Measurements from ENCODE around the gene HIPK2.

Gene HIPK2

DNA sequence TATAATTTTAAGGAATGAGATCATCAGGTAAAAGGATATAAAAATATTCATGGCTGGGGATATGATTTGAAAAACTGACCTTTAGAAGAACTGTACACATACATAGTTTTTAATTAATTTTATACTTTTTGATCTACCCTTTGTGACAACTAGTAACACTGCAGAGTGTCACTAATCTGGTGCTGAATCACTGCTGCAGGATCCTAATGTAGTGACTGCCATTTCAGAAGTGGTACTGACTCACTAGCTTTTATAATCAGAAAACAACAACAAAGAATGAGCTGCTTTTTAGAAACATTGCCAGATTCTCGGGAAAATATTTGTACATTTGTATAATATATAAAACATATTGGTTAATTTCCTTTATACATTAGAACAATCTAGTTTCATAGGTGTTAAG is 110.4 kb downstream of the HIPK2 start:
- no peak for DNase-seq

DNA sequence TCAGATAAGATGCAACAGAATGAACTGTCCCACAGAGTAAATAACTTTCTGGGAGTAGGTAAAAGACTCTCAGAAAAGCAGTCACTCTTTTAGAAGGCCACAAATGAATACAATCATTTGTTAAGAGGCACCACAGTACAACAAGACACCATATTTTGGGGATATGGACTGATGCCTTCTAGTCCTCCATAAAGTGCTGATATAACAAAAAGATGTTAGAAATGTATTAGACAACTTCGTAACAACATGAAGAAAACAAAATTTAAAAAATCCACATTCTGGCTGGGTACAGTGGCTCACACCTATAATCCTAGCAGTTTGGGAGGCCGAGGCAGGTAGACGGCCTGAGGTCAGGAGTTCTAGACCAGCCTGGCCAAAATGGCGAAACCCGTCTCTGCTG is 111.3 kb downstream of the HIPK2 start:
- DNase-seq: no peak

DNA sequence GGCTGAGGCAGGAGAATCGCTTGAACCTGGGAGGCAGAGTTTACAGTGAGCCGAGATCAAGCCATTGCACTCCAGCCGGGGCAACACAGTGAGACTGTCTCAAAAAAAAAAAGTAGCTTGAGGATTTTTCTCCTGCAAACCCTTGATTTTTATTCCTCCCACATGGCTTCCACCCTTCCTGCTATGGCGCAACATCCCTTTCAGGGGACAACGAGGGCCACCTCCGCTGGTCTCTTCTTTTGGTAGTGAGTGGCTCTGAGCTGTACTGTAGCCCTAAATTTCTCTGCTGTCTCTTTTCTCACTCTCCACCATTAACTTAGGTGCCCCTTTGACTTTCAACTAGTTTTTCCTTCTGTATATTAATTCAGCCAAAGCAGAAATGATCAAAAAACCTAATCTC is 113.4 kb downstream of the HIPK2 start:
- DNase-seq: no peak

DNA sequence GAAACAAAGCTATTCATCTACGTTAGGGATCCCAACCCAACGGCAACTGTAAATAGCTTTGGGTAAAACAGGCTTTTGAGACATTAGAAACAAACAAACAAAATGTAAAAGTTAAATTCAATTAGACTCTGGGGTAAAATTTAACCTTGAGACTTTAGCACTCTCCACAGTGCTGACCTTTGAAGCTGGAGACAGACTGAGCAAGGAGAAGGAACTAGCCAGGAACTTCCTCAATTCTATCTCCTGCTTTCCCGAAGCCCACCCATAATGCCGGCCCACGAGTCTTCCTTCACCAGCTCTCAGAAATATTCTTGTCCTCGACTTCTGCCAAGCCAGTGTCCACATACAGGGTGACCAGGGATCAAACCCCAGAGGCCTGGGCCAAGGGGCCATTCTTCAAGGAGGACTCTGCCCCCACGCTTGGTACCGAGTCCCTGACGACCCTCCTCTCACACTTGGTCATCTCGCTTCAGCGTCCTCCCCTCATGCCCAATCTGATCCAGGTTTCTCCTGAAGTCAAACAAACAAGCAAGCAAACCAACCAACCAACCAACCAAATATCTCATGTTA is 114.1 kb downstream of the HIPK2 start:
- no peak for DNase-seq

DNA sequence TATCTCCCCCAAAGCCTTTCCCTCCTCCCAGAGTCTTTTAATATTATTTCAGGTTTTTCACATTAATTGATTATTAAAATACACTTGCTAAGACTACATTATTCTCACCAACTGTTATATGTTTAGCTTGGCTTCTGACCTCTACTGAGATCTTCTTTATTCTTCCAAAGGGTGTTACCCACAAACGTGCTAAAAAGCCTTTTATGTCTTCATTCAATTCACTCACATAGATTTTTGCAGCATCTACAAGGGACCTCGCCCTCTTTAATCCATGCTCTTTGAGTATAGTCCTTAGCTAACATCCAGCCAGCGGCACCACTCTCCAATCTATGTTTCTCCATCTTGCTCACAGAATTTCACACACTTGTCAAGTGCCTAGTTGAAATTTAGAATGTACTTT is 115.9 kb downstream of the HIPK2 start:
- DNase-seq: no peak

DNA sequence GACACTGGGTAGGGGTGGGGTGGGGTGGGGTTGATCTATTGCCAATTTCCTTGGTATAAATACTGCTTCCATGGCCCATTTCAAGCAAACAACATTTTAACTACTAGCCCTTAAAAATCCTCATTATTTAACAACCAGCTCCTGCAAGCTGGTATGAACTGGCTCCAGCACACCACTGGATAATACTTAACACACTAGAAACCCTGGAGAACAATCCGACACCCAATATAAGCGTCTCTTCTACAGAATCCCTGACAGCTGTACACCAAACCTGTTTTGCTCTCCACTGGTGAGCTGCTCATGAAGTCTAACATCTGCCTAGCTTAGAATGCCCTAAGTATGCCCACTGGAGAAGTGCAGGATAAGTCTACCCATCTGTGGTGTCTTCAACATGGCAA is 116.8 kb downstream of the HIPK2 start:
- DNase-seq: no peak

DNA sequence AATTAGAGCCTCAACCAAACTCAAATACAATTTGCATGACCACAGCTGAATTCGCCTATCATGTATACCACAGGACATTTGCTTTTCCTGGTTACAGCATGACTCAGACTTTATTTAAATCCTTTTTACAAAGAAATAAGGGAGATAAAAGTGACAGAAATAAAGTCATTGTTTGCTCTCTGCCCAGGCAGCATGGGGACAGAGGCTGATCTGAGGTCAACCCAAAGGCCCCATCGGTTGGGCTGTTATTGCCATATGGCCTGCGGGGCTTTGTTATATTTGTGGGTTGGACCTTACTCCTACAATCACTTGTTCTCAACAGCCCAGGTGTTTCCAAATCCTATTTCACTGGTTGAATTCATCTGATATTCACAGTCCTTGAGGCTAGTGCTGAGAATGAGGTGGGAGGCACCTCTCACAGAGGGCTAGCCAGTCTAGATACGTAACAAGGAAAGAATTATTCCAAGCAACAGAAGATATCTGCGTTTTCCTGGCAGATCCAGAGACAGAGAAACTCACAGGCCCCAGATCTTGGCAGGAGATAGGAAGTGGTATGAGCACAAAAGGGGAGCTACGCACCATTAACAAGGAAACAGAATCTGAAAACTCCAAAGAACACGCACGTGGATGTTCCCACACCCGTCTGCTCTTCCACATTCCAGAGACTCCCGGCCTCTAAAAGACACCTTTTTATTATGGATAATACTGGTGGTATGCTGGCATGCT is 117.3 kb downstream of the HIPK2 start:
- DNase-seq: no peak

DNA sequence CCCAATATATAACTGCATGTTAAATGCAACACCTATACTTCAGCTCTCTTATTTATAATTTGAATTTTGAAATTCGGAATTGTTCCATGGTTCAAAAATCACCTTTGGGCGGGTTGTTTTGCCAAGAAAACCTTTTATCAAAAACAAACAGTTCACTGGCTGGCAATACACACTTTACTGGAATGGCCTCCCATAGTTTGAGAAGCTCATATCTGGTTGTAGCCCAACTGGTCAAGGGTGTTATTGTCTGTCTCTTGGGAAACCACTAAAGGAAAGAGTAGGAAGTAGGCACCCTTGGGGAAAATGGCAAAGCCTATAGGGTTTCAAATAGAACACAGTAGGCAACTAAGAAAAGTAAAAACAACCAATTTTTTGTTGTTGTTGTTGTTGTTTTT is 117.9 kb downstream of the HIPK2 start:
- no peak for DNase-seq

DNA sequence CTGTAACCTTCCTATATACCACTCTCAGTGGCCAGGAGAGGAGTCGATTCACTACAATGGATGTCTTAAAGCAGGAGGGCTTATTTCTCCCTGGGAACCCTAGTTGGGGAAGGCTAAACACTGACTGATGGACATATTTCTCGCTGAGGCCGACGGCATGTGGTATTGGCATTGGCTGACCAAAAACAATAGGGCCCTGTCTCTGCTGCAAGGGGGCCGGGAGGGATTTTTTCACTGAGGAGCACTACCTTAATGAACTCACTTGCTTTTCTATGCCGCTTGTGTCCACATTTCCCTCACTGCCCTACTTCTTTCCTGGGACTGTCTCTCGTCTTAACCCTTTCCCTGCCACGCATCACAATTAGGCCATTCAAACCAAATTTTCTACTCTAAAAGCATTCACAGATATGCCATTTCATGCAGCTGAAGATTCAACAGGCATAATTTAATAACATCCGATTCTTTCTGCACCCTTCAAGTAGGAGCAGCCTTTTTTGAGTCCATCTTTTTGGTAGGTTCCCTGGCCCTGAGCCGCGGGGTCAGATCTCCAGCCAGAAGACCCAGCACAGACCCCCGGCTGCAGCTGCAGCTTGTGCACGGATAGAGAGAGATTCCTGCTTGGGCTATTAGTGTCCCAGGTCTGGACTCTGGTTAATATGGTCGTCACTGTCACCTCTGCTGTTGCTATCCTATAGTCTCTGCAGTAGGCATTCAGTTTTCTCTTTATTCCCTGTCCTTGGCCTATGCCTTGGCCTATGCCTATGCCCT is 118.7 kb downstream of the HIPK2 start:
- no peak for DNase-seq

DNA sequence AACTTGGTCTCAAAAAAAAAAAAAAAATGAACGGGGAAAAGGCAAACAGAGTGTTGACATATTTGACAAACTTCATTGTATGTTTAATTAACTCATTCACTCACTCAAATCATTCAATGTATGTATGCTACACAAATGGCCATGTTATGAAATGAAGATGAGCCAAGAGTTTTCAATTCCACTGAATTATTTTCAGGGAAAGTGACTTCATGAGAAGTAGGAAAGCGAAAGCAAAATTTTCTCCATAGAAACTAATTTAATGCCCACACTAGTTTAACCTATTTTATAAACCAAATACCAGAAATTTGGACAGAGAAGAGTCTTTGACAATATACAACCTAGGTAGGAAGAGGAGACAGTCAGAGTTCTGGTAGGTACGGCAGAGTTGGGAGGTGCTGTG is 119.5 kb downstream of the HIPK2 start:
- DNase-seq: no peak

DNA sequence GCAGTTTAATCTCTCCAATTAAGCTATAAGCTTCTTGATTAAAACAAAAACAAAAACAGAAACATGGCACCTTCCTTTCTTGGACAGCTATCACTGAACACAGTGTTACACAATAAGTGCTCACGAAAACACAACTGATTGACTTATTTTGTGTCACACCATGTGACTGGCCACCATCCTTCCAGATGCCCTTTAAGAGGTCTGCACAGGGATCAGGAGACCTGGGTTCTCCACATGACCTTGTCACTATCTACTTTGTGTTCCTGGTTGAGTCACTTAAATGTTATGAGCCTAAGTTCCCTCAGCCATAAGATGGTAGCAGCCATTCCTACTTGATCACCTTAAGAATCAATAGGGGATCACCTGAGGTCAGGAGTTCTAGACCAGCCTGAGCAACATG is 120.1 kb downstream of the HIPK2 start:
- no peak for DNase-seq

DNA sequence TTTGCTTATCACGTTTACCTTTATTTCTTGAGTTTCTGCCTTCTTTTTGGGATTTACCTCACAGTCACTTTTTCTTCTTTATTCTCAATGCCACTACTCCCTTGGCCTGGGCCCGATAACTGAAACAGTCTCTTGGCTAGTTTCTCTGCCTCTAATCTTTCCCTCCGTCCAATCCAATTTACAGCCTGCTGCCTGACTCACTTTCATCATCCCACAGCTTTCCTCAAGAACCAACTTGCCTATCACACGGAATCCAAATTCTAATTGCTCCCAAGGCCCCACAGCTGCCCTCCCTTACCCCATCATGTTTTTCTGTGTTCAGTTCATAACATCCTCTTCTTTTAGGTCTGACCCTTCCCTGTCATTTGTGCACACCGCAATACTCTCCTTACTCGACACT is 121.4 kb downstream of the HIPK2 start:
- no peak for DNase-seq

DNA sequence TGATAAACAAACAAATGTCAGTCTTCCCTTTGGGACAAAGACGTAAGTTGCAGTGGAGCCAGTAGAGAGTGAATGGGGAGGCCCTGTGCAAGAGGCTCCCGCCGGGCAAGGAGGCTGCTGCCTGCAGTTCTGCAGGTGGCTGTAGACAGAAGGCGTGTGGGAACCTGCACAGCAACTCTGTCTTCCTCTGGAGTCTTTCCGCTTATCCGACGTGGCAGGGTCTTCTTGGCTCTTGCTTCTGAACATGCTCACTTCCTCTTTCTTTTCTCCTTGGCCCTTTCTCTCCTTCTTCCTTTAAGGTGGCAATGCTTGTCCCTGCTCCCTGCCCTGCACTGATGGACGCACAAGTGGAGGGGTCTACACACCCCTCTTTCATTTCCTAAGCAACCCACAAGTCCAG is 122.5 kb downstream of the HIPK2 start:
- no peak for DNase-seq

DNA sequence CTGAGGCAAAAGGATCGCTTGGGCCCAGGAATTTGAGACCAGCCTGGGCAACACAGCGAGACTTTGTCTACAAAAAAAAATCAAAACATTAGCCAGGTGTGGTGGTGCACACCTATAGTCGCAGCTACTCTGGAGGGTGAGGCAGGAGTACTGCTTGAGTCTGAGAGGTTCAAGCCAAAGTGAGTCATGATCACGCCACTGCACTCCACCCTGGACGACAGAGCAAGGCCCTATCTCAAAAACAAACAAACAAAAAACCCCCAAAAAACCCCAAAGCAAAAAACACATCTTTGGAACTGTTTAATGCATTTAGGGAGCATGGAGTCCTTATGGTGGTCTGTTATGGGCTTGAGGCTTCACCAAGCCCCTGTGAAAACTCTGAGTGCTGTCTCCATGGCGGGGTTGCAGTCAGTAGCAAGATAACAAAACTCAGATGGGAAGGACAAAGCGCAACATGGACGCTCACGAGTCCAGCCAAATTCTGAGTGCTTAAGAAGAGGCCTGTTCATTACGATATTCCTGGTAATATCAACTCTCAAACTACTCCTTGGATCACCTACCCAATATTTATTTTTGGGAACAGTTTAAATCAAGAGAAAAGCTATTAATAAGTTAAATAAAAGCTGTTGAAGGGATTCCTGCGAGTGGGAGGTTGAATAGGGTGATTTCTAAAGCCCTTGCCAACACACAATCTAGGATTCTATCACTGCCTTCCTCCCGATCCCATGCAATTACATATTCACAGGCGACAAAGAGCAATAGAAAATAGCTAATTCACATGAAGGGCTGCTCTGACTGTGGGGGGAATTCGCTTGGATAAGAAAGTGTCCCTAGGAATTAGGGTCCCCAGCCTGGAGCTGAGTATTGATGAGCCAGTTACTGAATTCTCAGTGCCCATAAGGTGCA is 123.3 kb downstream of the HIPK2 start:
- no peak for DNase-seq

DNA sequence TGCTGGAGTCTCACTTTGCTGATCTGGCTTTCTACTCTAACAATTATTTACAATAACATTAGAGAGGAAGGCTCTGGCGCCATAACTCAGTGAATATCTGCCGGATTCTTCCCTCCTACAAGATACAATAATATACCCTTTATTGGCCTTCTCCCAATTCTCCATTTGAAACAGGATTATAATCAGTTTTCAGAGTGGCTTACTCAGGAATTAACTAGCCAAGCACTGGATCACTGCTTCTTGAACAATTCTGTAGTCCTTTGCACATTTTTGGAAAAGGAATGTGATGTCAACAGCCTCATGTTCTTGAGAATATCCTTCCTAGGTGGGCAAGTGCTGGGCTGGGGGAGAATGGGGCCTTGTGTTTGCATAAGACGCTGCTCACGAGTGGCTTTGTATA is 125.9 kb downstream of the HIPK2 start:
- no peak for DNase-seq

DNA sequence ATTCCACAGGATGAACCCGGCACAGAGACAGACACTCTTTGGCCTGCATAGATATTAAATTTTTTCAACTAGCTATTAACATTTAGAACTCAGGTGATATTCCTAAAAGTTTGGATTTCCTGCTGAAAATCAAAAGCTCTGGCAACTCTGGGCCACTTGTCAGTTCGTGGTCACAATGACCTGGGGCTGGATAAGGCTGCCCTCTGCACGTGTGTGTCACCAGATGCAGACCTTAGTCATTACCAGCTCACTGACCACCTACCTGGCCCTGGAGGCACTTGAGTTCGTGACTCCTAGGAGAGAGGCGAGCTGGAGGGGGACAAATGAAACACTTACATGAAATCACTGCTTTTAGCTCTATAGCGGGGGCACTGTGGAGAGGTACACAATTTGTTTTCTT is 126.5 kb downstream of the HIPK2 start:
- DNase-seq: no peak

DNA sequence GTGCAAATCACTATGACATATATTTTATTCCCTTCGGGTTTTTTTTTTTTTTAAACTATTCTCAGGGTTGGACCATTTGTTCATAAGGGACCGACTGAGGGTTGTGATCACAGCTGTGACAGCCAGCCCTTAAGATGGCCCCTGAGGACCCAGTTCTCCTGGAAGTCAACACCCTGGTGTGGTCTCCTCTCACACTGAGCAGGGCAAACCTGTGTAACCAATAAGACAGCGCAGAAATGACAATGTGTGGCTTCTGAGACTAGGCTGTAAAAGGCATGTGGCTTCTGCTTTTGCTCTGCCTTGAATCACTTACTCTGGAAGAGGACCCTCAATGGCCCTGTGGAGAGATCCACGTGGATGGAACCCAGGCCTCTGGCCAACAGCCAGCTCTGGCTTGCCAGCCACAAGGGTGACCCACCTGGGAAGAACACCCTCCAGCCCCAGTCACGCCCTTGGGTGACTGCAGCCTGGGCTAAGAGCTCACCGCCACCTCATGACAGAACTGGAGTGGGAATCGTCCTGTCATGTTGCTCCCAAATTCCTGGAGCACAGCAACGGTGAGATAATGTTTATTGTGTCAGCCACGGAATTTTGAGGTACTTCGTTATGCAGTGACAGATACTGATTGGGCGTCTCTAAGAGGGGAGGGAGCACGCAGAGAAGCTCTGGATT is 127.2 kb downstream of the HIPK2 start:
- no peak for DNase-seq

DNA sequence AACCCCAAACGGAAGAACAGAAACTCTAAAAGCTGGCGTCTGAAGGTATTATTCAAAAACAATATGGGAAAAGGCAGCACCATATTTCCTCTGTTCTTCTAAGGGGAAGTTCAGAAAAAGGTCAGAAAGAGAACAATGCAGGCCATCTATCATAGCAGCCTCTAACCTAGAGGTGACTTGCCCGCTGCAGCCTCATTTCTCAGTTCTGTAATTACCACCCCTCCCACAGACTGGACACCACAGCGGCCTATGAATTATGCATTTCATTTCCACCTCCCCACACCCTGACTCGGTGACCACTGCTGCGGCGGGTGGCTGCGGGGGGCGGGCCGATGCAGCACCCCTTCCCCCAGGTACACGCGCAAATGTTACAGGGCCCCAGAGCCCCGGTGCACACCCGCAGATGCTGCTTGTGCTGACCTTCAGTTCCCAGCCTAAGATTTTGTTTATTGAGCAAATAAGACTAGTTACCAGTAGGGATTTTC is 128.8 kb downstream of the HIPK2 start:
- peak in 1 of 2 donors; percentile 43 for DNase-seq

DNA sequence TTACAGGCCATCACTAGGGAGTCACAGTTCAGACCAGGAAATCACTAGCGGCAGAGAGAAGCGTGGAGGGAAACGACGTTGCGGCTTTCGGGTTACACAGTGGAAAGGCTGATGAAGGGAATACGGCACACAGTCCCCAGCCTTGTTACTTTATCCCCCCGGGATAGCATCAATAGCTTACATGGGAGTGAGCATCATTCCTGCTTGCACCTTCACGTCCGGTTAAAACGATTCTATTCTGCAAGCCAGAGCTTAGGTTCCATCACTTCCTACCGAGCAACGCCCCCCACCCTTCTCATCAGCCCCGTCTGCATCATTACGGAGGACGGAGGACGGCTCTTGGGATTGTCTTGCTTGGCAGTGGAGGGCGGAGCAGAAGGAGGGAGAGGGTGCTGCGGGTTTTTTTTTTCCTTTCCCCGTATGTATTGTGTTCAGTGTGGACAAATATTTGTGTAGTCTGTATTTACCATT is 129.4 kb downstream of the HIPK2 start:
- DNase-seq: no peak

DNA sequence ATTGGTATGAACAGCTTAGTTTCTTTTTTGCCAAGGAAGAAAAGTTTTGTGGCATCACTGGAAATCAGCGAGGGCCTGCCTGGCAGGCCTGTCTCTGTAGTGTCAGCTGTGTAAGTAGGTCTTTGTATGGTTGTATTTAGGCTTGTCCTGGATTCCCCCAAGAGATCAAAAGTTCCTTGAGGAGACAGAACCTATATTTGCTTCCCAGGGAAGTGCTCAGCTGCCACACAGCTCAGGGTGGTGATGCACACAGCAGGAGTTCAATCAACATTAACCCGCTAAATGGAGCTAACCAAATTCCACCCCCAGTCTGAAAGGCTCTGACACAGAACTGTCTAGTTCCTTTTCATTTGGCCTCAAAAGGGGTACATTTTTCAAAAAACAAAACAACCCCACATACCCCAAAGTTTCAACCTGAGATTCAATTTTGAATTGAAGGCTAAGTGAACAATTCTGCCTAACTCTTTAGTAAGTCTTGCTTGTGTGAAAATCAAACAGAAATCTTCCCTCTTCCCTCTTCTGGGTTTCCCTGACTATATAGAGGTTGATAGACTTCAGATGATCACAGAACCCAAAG is 129.9 kb downstream of the HIPK2 start:
- no peak for DNase-seq

DNA sequence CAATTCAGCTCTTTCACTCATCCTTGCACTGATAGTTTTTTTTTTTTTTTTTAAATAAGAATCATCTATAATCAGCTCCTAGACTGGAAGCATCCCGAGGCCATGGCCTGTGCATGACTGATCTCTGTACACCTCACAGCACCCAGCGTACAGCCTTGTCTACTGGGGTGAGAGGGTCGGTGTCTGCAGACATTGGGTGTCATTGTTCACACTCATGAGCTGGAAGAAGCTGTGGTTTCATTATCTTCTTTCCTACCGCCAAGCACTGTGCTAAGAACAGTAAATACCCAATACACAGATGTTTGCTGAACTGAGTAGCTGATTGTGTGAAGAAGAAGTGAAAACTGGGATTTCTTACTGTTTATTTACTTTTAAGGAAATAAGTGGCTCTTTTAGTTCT is 130.7 kb downstream of the HIPK2 start:
- no peak for DNase-seq

DNA sequence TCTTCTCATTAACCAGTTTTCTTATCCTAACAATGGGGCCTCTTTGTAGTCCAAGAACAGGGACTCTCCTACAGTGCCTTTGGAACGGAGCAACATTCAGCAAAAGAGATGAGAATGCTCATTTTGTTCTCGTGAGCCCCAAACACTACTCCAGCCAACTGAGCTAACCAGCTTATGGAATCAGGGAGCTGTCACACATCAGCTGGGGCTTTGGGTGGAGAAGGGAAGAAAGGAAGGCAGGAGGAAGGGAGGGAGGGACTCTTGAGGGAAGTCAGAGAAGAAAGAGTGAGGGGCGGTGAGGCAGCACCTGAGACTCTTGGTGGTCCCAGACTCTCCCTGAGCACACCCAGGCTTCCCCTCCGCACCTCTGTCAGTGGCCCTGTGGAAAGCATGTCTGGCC is 131.2 kb downstream of the HIPK2 start:
- no peak for DNase-seq

All from bone marrow (tissue), 2 donors.